ENCODE results near the gene DMRT1. TPM values are rescaled to one million over a fixed set of nuclear protein-coding genes. Genes with fewer than 3 reads are reported as not detected.
A peak's percentile ranks its signal among the peaks of the same experiment; 100 is the strongest.

The DMRT1 gene
- total RNA-seq, 1 experiment from 2014 or later: not detected

DNA sequence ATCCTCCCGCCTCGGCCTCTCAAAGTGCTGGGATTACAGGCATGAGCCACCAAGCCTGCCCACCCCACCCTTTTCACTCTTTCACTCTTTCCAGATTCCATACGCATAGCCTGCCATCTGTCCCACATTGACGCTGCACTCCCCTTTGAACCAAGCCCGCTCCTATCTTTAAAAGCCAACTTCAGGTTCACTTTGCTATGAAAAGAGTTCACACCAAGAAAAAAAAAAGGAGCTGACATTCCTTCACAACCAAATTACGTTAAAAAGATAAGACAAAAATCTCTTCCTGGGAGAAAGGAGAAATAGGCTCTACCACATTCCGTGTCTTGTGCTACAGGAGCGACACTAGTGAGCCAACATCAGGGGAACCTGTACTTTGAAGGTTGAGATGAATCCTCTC lies 41.5 kb downstream of the DMRT1 start:
- 0 out of 2 replicates have a peak, but pooled peaks cover 3% of the 10 kb centered on the region for H3K4me1 Mint-ChIP-seq
- no peak for DNase-seq (ENCODE audit: low spot score)
- no peaks in the 10 kb centered on the region for H3K36me3 Mint-ChIP-seq
- peaks cover 11% of the 10 kb centered on the region; the same call in 1 of the 2 replicates for H3K27me3 Mint-ChIP-seq (ENCODE audit: low read depth)
- no peak for ATAC-seq
- no peaks in the 10 kb centered on the region for H3K9me3 Mint-ChIP-seq
- TF ChIP-seq MXD4 (CRISPR knock-in tag; IDR thresholded peaks at IDR 0.05; ENCODE audit: borderline replicate concordance): no peak
- TF ChIP-seq, protein P1, sequence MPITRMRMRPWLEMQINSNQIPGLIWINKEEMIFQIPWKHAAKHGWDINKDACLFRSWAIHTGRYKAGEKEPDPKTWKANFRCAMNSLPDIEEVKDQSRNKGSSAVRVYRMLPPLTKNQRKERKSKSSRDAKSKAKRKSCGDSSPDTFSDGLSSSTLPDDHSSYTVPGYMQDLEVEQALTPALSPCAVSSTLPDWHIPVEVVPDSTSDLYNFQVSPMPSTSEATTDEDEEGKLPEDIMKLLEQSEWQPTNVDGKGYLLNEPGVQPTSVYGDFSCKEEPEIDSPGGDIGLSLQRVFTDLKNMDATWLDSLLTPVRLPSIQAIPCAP (CRISPR knock-in tag; IDR thresholded peaks at IDR 0.05): no peak
- no peak for TF ChIP-seq CREM (CRISPR knock-in tag; IDR thresholded peaks at IDR 0.05)
- TF ChIP-seq NFYB (CRISPR knock-in tag; conservative IDR thresholded peaks at IDR 0.05; ENCODE audit: low read depth): no peak
- no peak for TF ChIP-seq SOX15 (CRISPR knock-in tag; IDR thresholded peaks at IDR 0.05)
- ChIA-PET POLR2A (no interaction called here), CTCF (interaction anchor here (1.3 kb wide), 1 partner anchor 126 kb away, joined by 5 read pairs; no protein-coding TSS in a partner anchor)
- H3K4me3 Mint-ChIP-seq: no peak overlapping the region
- no peak overlapping the region for H3K27ac Mint-ChIP-seq

- H3K9me3 Mint-ChIP-seq: no peaks in the 10 kb centered on the region
- CTCF ChIA-PET: interaction anchor here (1.2 kb wide), 1 partner anchor 117 kb away, joined by 3 read pairs; no protein-coding TSS in a partner anchor
These were observed 45.4 kb downstream of the DMRT1 start for GRCh38 chr9:886886-887285.

GRCh38 chr9:892123-892522 lies 50.6 kb downstream of the DMRT1 start:
- no peaks in the 10 kb centered on the region for H3K4me1 Mint-ChIP-seq
- H3K27me3 Mint-ChIP-seq (ENCODE audit: low read depth): peaks cover 8% of the 10 kb centered on the region
- no peak overlapping the region for H3K27ac Mint-ChIP-seq
- H3K36me3 Mint-ChIP-seq: no peaks in the 10 kb centered on the region
- DNase-seq (ENCODE audit: low spot score): no peak
- no peaks in the 10 kb centered on the region for H3K9me3 Mint-ChIP-seq
- H3K4me3 Mint-ChIP-seq: no peak overlapping the region
- ATAC-seq: peak; percentile 84
- CTCF ChIA-PET: interaction anchor here (0.6 to 6.2 kb wide), 18 partner anchors 12 to 117 kb away, joined by 3 to 37 read pairs (median 4); partner anchors contain the start of gene DMRT3
- POLR2A ChIA-PET: no interaction called here
- no peak for TF ChIP-seq GTF2I (CRISPR knock-in tag; conservative IDR thresholded peaks at IDR 0.05)
- no peak for TF ChIP-seq NR1H2 (CRISPR knock-in tag; IDR thresholded peaks at IDR 0.05)
- no peak for TF ChIP-seq ZNF317 (CRISPR knock-in tag; IDR thresholded peaks at IDR 0.05; ENCODE audit: borderline replicate concordance, low read depth)
- no peak for TF ChIP-seq CTCF (IDR thresholded peaks at IDR 0.05)
- TF ChIP-seq ZBTB43 (CRISPR knock-in tag; IDR thresholded peaks at IDR 0.05): no peak
- TF ChIP-seq, protein P2, sequence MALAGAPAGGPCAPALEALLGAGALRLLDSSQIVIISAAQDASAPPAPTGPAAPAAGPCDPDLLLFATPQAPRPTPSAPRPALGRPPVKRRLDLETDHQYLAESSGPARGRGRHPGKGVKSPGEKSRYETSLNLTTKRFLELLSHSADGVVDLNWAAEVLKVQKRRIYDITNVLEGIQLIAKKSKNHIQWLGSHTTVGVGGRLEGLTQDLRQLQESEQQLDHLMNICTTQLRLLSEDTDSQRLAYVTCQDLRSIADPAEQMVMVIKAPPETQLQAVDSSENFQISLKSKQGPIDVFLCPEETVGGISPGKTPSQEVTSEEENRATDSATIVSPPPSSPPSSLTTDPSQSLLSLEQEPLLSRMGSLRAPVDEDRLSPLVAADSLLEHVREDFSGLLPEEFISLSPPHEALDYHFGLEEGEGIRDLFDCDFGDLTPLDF (CRISPR knock-in tag; IDR thresholded peaks at IDR 0.05): no peak
- TF ChIP-seq ZNF138 (CRISPR knock-in tag; conservative IDR thresholded peaks at IDR 0.05): no peak
- TF ChIP-seq PREB (CRISPR knock-in tag; IDR thresholded peaks at IDR 0.05; ENCODE audit: borderline replicate concordance): no peak
- TF ChIP-seq, protein P3, sequence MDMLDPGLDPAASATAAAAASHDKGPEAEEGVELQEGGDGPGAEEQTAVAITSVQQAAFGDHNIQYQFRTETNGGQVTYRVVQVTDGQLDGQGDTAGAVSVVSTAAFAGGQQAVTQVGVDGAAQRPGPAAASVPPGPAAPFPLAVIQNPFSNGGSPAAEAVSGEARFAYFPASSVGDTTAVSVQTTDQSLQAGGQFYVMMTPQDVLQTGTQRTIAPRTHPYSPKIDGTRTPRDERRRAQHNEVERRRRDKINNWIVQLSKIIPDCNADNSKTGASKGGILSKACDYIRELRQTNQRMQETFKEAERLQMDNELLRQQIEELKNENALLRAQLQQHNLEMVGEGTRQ (CRISPR knock-in tag; IDR thresholded peaks at IDR 0.05): no peak

More at GRCh38 chr9:886886-887285, 45.4 kb downstream of the DMRT1 start:
- Mint-ChIP-seq H3K27ac (no peak overlapping the region), H3K27me3 (ENCODE audit: low read depth) (peaks cover 11% of the 10 kb centered on the region; the same call in 1 of the 2 replicates), H3K4me1 (0 out of 2 replicates have a peak, but pooled peaks cover 3% of the 10 kb centered on the region), H3K36me3 (no peaks in the 10 kb centered on the region), H3K4me3 (no peak overlapping the region)
- no peak for DNase-seq (ENCODE audit: low spot score)
- ATAC-seq: no peak
- no peak for TF ChIP-seq OVOL2 (CRISPR knock-in tag; IDR thresholded peaks at IDR 0.05; ENCODE audit: borderline replicate concordance)
- TF ChIP-seq, protein P4, sequence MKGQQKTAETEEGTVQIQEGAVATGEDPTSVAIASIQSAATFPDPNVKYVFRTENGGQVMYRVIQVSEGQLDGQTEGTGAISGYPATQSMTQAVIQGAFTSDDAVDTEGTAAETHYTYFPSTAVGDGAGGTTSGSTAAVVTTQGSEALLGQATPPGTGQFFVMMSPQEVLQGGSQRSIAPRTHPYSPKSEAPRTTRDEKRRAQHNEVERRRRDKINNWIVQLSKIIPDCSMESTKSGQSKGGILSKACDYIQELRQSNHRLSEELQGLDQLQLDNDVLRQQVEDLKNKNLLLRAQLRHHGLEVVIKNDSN (CRISPR knock-in tag; IDR thresholded peaks at IDR 0.05): no peak
- TF ChIP-seq CREB1 (CRISPR knock-in tag; IDR thresholded peaks at IDR 0.05): no peak
- no peak for TF ChIP-seq GTF2I (CRISPR knock-in tag; conservative IDR thresholded peaks at IDR 0.05)
- no peak for TF ChIP-seq SOX15 (CRISPR knock-in tag; IDR thresholded peaks at IDR 0.05)
- TF ChIP-seq, protein P5, sequence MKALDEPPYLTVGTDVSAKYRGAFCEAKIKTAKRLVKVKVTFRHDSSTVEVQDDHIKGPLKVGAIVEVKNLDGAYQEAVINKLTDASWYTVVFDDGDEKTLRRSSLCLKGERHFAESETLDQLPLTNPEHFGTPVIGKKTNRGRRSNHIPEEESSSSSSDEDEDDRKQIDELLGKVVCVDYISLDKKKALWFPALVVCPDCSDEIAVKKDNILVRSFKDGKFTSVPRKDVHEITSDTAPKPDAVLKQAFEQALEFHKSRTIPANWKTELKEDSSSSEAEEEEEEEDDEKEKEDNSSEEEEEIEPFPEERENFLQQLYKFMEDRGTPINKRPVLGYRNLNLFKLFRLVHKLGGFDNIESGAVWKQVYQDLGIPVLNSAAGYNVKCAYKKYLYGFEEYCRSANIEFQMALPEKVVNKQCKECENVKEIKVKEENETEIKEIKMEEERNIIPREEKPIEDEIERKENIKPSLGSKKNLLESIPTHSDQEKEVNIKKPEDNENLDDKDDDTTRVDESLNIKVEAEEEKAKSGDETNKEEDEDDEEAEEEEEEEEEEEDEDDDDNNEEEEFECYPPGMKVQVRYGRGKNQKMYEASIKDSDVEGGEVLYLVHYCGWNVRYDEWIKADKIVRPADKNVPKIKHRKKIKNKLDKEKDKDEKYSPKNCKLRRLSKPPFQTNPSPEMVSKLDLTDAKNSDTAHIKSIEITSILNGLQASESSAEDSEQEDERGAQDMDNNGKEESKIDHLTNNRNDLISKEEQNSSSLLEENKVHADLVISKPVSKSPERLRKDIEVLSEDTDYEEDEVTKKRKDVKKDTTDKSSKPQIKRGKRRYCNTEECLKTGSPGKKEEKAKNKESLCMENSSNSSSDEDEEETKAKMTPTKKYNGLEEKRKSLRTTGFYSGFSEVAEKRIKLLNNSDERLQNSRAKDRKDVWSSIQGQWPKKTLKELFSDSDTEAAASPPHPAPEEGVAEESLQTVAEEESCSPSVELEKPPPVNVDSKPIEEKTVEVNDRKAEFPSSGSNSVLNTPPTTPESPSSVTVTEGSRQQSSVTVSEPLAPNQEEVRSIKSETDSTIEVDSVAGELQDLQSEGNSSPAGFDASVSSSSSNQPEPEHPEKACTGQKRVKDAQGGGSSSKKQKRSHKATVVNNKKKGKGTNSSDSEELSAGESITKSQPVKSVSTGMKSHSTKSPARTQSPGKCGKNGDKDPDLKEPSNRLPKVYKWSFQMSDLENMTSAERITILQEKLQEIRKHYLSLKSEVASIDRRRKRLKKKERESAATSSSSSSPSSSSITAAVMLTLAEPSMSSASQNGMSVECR (CRISPR knock-in tag; IDR thresholded peaks at IDR 0.05; ENCODE audit: borderline replicate concordance): no peak
- POLR2A ChIA-PET: no interaction called here
